Muscle layer of colon (tissue), 2 donors: Measurements from ENCODE around the gene KCP.

Experiments used
- H3K27ac ChIP-seq: one replicate; pipeline ENCODE4 v1.7.0; 2013; ENCODE audit warnings: low read depth, mild to moderate bottlenecking, low read length, moderate library complexity
- H3K27me3 ChIP-seq, 2 donors: one replicate each; pipeline ENCODE4 v1.7.0; 2013; ENCODE audit warnings: low read length in 2 of 2, mild to moderate bottlenecking in 2 of 2; ENCODE audit not compliant: insufficient read depth in 2 of 2, control insufficient read depth in 1 of 2
- H3K36me3 ChIP-seq: one replicate; pipeline ENCODE4 v1.7.0; 2013; ENCODE audit warnings: mild to moderate bottlenecking, low read length; ENCODE audit not compliant: insufficient read depth
- H3K4me1 ChIP-seq: one replicate; pipeline ENCODE4 v1.7.0; 2013; ENCODE audit warnings: mild to moderate bottlenecking, low read length; ENCODE audit not compliant: insufficient read depth
- H3K4me3 ChIP-seq, 2 donors: one replicate each; pipeline ENCODE4 v1.7.0; 2013; ENCODE audit warnings: low read length in 2 of 2, low read depth in 1 of 2, mild to moderate bottlenecking in 1 of 2, moderate library complexity in 1 of 2
- H3K9ac ChIP-seq: one replicate; pipeline ENCODE4 v1.7.0; 2013; ENCODE audit warnings: low read length
- H3K9me3 ChIP-seq: one replicate; pipeline ENCODE4 v1.7.0; 2013; ENCODE audit warnings: mild to moderate bottlenecking, low read length
- donor health status: abdominal sarcoma.
- donor health status: Adenocarcinoma of cecum.

Gene KCP

DNA sequence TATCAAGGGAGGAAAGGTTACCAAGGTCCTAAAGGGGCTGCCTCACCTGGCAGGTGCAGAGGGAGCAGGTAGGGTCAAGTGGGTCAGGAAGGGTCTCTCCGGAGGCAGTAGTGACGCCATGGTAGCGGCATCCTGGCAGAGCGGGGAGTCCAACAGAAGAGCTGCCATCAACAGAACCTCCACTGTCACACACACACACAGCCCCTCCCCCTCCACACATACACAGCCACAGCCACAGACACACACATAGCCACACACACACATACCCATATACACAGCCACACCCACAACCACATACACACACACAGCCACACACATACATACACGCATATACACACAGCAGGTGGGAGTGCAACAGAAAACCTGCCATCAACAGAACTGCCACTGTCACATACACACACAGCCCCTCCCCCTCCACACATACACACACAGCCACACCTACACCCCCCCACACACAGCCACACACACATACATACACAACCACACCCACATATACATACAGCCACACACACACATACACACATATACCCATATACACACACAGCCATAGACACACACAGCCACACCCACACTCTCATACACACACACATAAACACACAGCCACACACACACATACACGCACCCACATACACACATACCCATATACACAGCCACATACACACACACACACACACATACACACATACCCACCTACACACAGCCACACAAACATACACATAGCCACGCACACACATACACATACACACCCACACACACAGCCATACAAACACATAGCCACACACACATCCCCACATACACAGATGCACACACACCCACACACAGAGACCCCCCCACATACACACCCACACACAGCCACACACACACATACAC lies 23.1 kb downstream of the KCP start:
- Histone ChIP-seq H3K36me3 (no peaks in the 10 kb centered on the region), H3K9ac (no peak overlapping the region), H3K27me3 (peaks cover 0 to 36% of the 10 kb centered on the region in 2 donors), H3K9me3 (no peaks in the 10 kb centered on the region), H3K27ac (no peak overlapping the region), H3K4me3 (no peak overlapping the region), H3K4me1 (no peaks in the 10 kb centered on the region)

DNA sequence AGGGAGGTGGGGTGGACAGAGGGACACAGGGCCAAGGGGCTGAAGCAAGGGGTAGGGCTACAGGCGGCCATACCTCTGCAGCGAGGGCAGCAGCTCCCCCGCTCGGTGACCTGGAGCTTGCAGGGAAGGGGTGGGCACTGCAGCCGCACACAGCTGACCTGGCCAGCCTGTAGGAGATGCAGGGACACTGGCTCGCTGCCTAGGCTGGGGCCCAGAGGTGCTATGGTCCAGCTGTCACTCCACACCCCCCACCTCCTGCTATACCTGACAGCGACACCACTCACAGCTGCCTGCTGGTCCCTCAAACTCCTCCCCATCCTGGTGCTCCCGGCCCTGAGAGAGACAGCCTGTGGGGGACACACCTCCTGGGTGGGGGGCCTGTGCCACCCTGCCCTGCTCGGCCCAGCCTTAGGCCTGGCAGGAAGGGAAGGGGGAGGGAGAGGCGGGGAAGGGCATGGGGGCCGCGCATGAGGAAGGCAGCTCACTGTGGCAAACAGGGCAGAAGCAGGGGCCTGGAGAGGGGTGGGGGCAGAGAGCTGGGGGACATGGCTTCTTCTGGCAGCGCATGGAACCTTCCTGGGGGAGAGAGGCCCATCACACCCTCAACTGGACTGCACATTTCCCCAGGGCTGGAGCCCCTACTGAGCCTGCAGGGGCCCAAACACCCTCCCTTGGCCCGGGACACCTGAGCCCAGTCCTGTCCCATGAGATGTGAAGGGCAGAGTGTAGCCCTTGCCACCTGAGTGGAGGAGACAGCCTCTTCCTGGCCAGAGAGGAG lies 23.9 kb downstream of the KCP start:
- Histone ChIP-seq H3K4me1 (no peaks in the 10 kb centered on the region), H3K9ac (no peak overlapping the region), H3K9me3 (no peaks in the 10 kb centered on the region), H3K27me3 (peaks cover 0 to 33% of the 10 kb centered on the region in 2 donors), H3K4me3 (no peak overlapping the region), H3K27ac (no peak overlapping the region), H3K36me3 (no peaks in the 10 kb centered on the region)

GRCh38 chr7:128885370-128886187 lies 24.9 kb downstream of the KCP start:
- H3K36me3 ChIP-seq, result no peaks in the 10 kb centered on the region
- H3K9me3 ChIP-seq, result no peaks in the 10 kb centered on the region
- peaks cover 0 to 24% of the 10 kb centered on the region in 2 donors for H3K27me3 ChIP-seq
- no peak overlapping the region for H3K27ac ChIP-seq
- no peaks in the 10 kb centered on the region for H3K4me1 ChIP-seq
- H3K9ac ChIP-seq, result no peak overlapping the region
- H3K4me3 ChIP-seq, result no peak overlapping the region

DNA sequence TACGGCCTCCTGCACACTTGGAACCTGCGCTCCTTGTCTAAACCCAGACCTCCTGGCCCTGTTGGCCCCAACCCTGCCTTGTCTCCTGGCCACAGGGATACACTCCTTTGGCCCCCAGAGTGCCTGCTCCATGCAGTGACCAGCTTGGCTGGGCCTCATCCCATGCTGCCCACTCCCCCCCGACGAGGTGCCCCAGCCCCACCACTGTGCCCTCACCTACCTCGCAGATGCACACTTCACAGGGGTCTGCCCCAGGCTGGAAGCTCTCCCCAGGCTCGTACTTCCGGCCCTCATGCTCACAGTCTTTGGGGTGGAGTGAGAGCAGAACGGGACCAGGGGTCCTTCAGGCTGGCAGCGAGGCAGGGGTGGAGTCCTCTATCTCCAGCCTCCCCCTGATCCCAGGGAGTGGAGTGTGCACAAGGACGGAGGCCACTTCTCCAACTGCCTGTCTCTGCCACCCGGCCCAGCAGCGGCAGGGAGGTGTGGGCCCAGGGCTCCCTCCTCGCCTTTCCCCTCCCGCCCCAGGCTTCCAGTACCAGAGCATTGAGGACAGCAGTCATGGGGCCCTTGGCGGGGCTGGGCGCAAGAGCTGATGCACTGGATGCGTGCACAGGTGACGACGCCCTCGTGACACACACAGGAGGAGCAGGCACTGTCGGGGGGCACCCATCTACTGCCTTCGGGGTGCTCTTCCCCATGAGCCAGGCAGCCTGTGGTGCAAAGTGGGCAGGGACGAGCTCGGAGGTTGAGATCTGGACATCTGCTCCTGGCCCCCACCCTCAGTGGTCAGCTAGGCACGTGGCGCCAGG lies 25.7 kb downstream of the KCP start:
- H3K4me3 ChIP-seq, result no peak overlapping the region
- H3K9ac ChIP-seq, result no peak overlapping the region
- H3K27me3 ChIP-seq, result peaks cover 0 to 19% of the 10 kb centered on the region in 2 donors
- no peak overlapping the region for H3K27ac ChIP-seq
- no peaks in the 10 kb centered on the region for H3K9me3 ChIP-seq
- no peaks in the 10 kb centered on the region for H3K36me3 ChIP-seq
- H3K4me1 ChIP-seq, result no peaks in the 10 kb centered on the region

DNA sequence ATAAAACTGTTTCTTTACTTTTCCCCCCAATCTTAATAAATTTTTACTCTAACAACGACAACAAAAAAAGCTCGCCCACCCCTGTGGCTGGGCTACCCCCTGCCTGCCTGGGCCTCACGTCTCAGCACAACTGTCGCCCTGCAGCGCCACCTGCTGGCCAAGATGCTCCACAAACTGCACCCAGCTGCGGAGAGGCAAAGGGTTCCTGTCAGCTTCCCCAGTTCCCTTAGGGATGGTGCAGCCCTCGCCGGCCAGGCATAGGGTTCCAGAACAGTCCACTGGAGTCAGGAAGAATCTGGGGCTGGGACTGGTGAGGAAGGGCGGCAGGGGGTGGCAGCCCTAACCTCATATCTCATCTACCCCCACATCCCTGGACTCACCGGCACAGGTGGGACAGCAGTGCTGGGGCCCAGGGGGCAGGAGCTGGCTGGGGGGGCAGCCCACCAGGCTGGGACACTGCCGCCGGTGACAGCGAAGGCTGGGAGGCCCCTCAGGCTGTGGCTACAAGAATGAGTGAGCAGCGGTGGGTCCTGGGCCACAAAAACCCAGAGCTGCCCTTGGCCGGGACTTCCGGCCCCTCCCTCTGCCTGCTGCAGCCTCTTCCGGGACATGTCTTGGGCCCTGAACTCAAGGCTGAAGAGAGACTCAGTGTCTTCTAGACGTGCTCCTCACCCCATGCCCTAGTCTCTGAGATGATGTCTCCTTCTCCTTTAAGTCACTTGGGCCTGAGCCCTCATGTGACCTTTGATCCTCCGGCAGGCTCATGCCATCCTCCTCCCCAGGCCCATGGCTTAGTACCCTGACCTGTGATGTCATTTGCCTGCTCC lies 26.7 kb downstream of the KCP start:
- Histone ChIP-seq H3K9ac (no peak overlapping the region), H3K9me3 (no peaks in the 10 kb centered on the region), H3K36me3 (no peaks in the 10 kb centered on the region), H3K4me1 (no peaks in the 10 kb centered on the region), H3K27ac (no peak overlapping the region), H3K27me3 (peaks cover 0 to 18% of the 10 kb centered on the region in 2 donors), H3K4me3 (no peak overlapping the region)

DNA sequence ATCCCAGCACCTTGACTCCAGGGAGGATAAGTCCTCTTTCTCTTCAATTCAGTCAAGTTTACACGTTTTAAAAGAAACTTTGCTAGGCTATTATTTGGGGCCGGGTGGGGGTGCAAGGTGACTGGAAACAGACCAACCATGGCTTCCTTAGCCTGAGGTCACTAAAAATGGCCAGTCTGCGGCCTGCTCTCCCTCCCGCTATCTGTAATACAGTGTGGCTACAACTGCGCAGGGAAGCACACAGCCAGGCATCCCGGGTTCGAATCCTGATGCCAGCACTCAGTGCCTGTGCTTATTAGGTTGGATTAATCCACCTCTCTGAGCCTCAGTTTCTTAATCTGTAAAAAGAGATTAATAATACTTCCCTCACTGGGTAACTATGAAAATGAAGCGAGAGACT lies 28.4 kb downstream of the KCP start:
- no peaks in the 10 kb centered on the region for H3K36me3 ChIP-seq
- H3K9me3 ChIP-seq, result no peaks in the 10 kb centered on the region
- H3K4me3 ChIP-seq, result no peak overlapping the region
- H3K27ac ChIP-seq, result no peak overlapping the region
- peaks cover 0 to 7% of the 10 kb centered on the region in 2 donors for H3K27me3 ChIP-seq
- no peak overlapping the region for H3K9ac ChIP-seq
- no peaks in the 10 kb centered on the region for H3K4me1 ChIP-seq

DNA sequence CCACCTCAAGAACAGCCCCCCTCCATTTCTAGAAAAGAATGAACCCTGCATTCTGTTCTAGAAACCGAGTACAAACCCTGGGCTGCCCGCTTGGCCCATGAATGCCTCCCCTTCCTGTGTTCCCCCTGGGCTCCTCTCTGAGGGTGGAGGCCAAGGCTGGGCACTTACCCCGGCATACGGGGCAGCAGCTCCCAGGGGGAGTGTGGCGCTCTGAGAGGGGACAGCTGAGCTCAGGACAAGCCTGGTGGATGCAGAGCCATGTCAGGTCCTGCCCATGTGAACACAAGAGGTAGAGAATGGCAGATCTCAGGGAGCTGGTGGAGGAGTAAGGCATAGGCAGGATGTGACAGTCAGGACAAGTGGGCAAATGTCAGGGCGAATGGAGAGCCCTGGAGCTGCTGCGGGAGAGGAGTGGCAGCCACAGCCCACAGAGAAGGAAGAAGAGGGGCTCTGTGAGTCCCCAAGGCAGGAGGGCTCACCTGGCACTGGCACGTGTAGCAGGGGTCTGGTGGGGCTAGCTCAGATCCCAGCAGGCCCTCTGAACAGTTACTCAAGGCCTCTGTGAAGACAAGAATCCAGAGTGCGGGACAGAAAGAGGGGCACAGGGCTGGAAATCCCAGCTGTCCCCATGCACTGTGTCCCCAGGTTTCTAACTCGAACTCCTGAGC lies 28.9 kb downstream of the KCP start:
- no peak overlapping the region for H3K4me3 ChIP-seq
- no peak overlapping the region for H3K9ac ChIP-seq
- no peaks in the 10 kb centered on the region for H3K4me1 ChIP-seq
- H3K27ac ChIP-seq, result no peak overlapping the region
- peaks cover 0 to 2% of the 10 kb centered on the region in 2 donors for H3K27me3 ChIP-seq
- H3K36me3 ChIP-seq, result no peaks in the 10 kb centered on the region
- H3K9me3 ChIP-seq, result no peaks in the 10 kb centered on the region

- Histone ChIP-seq H3K27ac (no peak overlapping the region), H3K4me1 (no peaks in the 10 kb centered on the region), H3K9ac (no peak overlapping the region), H3K4me3 (no peak overlapping the region), H3K36me3 (no peaks in the 10 kb centered on the region), H3K27me3 (no peaks in the 10 kb centered on the region), H3K9me3 (no peaks in the 10 kb centered on the region)
These were observed 29.6 kb downstream of the KCP start for GRCh38 chr7:128880791-128881457.

GRCh38 chr7:128879939-128880746 lies 30.4 kb downstream of the KCP start:
- Histone ChIP-seq H3K9ac (no peak overlapping the region), H3K36me3 (no peaks in the 10 kb centered on the region), H3K4me1 (no peaks in the 10 kb centered on the region), H3K4me3 (no peak overlapping the region), H3K27me3 (no peaks in the 10 kb centered on the region), H3K9me3 (no peaks in the 10 kb centered on the region), H3K27ac (no peak overlapping the region)
